Nephron (organoid): ENCODE data around the gene PPIL6.
A peak's percentile ranks its signal among the peaks of the same experiment; 100 is the strongest.

ENCODE experiments used
- H3K27ac Mint-ChIP-seq, 3 experiments: 2 replicates each; pipeline ENCODE4 v1.8.0; 2020; ENCODE audit warnings: mixed read lengths in 3 of 3, mild to moderate bottlenecking in 2 of 3, moderate library complexity in 1 of 3
- H3K27me3 Mint-ChIP-seq: 2 replicates; pipeline ENCODE4 v1.8.0; 2021; ENCODE audit warnings: low read depth, mild to moderate bottlenecking, moderate library complexity, mixed read lengths
- H3K36me3 Mint-ChIP-seq: 2 replicates; pipeline ENCODE4 v1.8.0; 2020; ENCODE audit warnings: low read depth, mixed read lengths
- H3K4me1 Mint-ChIP-seq: 2 replicates; pipeline ENCODE4 v1.8.0; 2020; ENCODE audit warnings: mixed read lengths
- H3K4me3 Mint-ChIP-seq, 3 experiments: 2 replicates each; pipeline ENCODE4 v1.8.0; 2020; ENCODE audit warnings: mild to moderate bottlenecking in 3 of 3, mixed read lengths in 3 of 3, moderate library complexity in 2 of 3
- H3K9me3 Mint-ChIP-seq: 2 replicates; pipeline ENCODE4 v1.8.0; 2020; ENCODE audit warnings: mixed read lengths
- CTCF ChIP-seq, 3 experiments: fragments of 200-600 bp; sonication (generic); IDR thresholded peaks; one replicate each; pipeline ENCODE4 v1.5.0; 2021; ENCODE audit warnings: antibody characterized with exemption in 3 of 3; ENCODE audit not compliant: unreplicated experiment in 3 of 3

PPIL6 gene

GRCh38 chr6:109420751-109421150 is 19.7 kb downstream of the PPIL6 start:
- Mint-ChIP-seq H3K4me3 (no peak overlapping the region), H3K36me3 (peaks cover under 1% of the 10 kb centered on the region), H3K27me3 (no peaks in the 10 kb centered on the region), H3K9me3 (no peaks in the 10 kb centered on the region), H3K27ac (peak overlapping the region in 2 of 3 experiments; percentile 46 to 68), H3K4me1 (no peaks in the 10 kb centered on the region)
- TF ChIP-seq CTCF (IDR thresholded peaks at IDR 0.05; ENCODE audit: unreplicated experiment in 3 of 3): no peak

- Mint-ChIP-seq H3K4me1 (no peaks in the 10 kb centered on the region), H3K27ac (no peak overlapping the region), H3K36me3 (peaks cover 21% of the 10 kb centered on the region), H3K4me3 (no peak overlapping the region), H3K27me3 (no peaks in the 10 kb centered on the region), H3K9me3 (peaks cover 13% of the 10 kb centered on the region)
- TF ChIP-seq CTCF (IDR thresholded peaks at IDR 0.05; ENCODE audit: unreplicated experiment in 3 of 3): no peak
These were observed 22.8 kb downstream of the PPIL6 start for GRCh38 chr6:109417646-109418045.

- no peaks in the 10 kb centered on the region for H3K4me1 Mint-ChIP-seq
- no peak overlapping the region for H3K27ac Mint-ChIP-seq
- no peak for TF ChIP-seq CTCF (IDR thresholded peaks at IDR 0.05; ENCODE audit: unreplicated experiment in 3 of 3)
- no peaks in the 10 kb centered on the region for H3K27me3 Mint-ChIP-seq
- peaks cover 22% of the 10 kb centered on the region for H3K9me3 Mint-ChIP-seq
- peaks cover 39% of the 10 kb centered on the region for H3K36me3 Mint-ChIP-seq
- no peak overlapping the region for H3K4me3 Mint-ChIP-seq
These were observed 29.4 kb downstream of the PPIL6 start for GRCh38 chr6:109411034-109411433.

GRCh38 chr6:109406196-109406595 is 34.2 kb downstream of the PPIL6 start:
- TF ChIP-seq CTCF (IDR thresholded peaks at IDR 0.05; ENCODE audit: unreplicated experiment in 3 of 3): no peak
- Mint-ChIP-seq H3K27ac (no peak overlapping the region), H3K4me1 (no peaks in the 10 kb centered on the region), H3K4me3 (no peak overlapping the region), H3K27me3 (no peaks in the 10 kb centered on the region), H3K36me3 (peaks cover 13% of the 10 kb centered on the region), H3K9me3 (peaks cover 2% of the 10 kb centered on the region)

GRCh38 chr6:109397020-109397419 is 43.4 kb downstream of the PPIL6 start:
- no peak overlapping the region for H3K27ac Mint-ChIP-seq
- no peak overlapping the region for H3K4me3 Mint-ChIP-seq
- H3K9me3 Mint-ChIP-seq: no peaks in the 10 kb centered on the region
- no peaks in the 10 kb centered on the region for H3K36me3 Mint-ChIP-seq
- H3K27me3 Mint-ChIP-seq: no peaks in the 10 kb centered on the region
- TF ChIP-seq CTCF (IDR thresholded peaks at IDR 0.05; ENCODE audit: unreplicated experiment in 3 of 3): peak in 2 of 3 experiments; percentile 17 to 20
- H3K4me1 Mint-ChIP-seq: no peaks in the 10 kb centered on the region

- Mint-ChIP-seq H3K4me3 (no peak overlapping the region), H3K9me3 (no peaks in the 10 kb centered on the region), H3K4me1 (no peaks in the 10 kb centered on the region), H3K27me3 (no peaks in the 10 kb centered on the region), H3K27ac (no peak overlapping the region), H3K36me3 (no peaks in the 10 kb centered on the region)
- TF ChIP-seq CTCF (IDR thresholded peaks at IDR 0.05; ENCODE audit: unreplicated experiment in 3 of 3): no peak
These were observed 44.2 kb downstream of the PPIL6 start for GRCh38 chr6:109396046-109396718.
